GM18867 (cell line): Measurements from ENCODE around the gene RGS12.

ENCODE experiments used
- ATAC-seq: cut with Tn5 transposase; IDR thresholded peaks from one replicate; pipeline ENCODE4 v1.9.1; 2021; ENCODE audit warnings: mild to moderate bottlenecking, moderate library complexity; ENCODE audit not compliant: unreplicated experiment

Gene RGS12

GRCh38 chr4:3307891-3308575 lies 15.2 kb downstream of the RGS12 start:
- ATAC-seq = no peak

DNA sequence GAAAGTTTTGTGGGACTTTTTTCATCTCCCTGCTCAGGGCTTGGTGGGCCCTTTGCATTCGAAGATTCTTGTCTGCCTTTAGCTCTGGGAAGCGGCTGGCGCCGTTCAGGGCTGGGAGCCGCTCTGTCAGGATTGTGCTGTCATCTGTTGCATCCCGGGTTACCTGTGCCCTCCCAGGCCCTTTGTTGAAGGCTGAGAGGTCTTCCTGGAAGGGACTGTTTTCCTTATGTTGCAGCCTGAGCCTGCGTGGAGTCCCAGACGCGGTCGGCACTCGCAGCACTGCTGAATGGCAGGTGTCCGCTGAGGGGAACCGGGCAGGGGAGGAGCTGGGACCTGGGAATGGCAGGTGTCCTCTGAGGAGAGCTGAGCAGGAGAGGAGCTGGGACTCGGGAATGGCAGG lies 15.9 kb downstream of the RGS12 start:
- no peak for ATAC-seq

- no peak for ATAC-seq
Measured at GRCh38 chr4:3310301-3311094, 17.7 kb downstream of the RGS12 start.

DNA sequence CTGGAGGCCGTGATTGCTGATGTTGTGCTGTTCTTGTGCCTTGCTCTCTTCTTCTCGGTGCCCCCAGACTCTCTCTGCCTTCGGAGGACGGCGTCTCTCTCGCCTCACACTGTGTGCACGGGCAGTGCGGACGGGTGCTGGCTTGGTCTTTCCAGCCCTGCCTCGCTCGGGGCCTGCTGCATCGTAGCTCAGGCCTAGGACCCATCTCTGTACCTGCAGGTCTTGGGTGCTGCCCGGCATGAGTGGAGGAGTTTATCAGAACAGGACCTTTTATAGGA lies 18.2 kb downstream of the RGS12 start:
- ATAC-seq = no peak

DNA sequence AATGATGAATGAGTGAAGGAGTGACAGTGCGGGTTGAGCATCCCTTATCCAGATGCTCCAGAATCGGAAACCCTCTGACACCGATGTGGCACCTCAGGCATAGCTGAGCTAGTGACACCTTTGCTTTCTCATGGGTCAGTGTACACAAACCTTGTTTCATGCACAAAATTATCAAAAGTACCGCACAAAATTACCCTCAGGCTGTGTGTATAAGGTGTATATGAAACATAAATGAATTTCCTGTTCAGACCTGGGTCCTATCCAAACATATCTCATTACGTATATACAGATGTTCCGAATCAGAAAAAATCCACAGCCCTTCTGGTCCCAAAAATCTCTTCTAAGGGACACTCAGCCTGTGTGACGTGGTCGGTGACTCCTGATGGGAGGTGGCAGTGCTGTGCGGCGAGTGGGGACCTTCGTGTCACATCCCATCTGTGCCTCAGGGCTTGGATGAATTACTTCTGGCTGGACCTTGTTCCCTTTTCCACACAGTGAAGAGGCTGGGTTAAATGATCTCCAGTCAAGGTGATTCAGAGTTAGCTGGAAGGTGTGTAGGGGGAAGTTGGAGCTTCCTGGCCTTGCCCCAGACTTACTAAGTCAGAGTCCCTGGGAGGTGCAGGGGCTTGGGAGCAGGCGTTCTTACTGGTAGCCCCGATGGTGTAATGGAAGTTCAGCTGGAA lies 18.8 kb downstream of the RGS12 start:
- no peak for ATAC-seq

DNA sequence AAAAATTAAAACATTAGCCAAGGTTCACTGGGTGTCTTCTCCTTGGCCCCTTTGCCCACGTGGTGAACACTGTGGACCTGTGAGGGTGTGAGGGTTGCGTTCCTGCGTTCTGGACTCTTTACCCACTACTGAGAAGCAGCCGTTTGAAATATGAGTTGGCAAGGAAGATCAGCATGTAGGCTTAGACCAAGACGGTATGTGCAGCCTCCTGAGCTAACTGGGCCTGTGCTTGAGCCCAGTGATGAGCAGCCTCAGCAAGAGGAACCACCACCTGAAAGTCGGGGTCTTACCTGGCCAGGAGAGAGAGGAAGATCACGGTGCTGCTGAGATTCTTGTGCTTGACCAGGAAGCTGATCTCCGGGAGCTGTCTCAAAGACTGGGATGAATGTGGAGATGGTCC lies 19.5 kb downstream of the RGS12 start:
- no peak for ATAC-seq

DNA sequence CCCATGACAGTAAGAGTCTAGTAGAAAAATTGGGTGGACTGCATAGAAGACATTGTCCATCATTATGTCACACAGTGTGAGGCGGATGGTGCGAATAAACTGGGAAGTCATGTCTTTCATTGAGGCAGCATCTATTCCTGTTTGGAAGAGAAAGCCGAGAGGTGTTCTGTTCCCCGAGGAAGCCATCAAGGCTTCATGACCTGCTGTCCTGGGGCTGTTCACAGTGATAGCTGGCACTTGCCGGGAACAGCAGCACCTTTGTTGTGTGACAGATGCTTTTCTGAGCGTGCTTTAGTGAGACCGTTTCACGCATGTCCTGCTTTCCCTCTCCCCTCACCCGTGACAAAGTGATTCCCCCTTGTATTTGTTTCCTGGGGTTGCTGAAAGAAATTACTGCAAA lies 20.3 kb downstream of the RGS12 start:
- ATAC-seq = no peak

GRCh38 chr4:3313556-3314228 lies 20.9 kb downstream of the RGS12 start:
- ATAC-seq = no peak

GRCh38 chr4:3314706-3315260 lies 22.0 kb downstream of the RGS12 start:
- ATAC-seq = no peak

DNA sequence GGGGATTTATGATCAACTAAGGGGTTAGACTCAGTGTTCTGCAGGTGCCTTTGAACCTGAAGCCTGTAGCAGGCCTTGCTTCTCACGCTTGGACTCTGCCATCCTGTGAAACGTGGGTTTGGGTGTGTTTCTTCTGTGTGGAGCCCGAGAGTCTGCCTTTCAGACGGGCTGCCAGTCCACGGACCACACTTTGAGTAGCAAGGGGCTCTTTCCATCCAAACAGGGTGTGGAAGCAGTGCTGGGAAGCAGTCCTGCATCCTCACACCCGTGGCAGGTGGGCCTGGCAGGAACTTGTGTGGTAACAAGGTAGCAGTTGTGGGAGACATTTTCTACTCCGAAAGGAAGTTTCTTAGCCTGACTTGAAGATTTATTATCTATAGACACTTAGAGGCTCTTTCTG lies 22.7 kb downstream of the RGS12 start:
- ATAC-seq = no peak

DNA sequence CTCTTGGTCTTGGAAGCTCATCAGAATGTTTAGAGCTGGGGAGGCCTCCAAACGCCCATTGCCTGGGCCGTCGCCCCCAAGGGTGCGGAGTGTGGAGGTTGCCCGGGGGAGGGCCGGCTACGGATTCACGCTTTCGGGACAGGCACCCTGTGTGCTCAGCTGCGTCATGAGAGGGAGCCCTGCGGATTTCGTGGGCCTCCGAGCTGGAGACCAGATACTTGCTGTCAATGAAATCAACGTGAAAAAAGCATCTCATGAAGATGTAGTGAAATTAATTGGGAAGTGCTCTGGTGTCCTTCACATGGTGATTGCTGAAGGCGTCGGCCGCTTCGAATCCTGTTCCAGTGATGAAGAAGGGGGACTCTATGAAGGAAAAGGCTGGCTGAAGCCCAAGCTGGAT lies 23.3 kb downstream of the RGS12 start:
- no peak for ATAC-seq

- no peak for ATAC-seq
Measured at GRCh38 chr4:3317011-3317655, 24.3 kb downstream of the RGS12 start.

- ATAC-seq = no peak
Measured at GRCh38 chr4:3317656-3318211, 24.9 kb downstream of the RGS12 start.

- ATAC-seq = no peak
Measured at GRCh38 chr4:3318561-3319021, 25.8 kb downstream of the RGS12 start.

- no peak for ATAC-seq
Measured at GRCh38 chr4:3320361-3321023, 27.7 kb downstream of the RGS12 start.

GRCh38 chr4:3321295-3321889 lies 28.6 kb downstream of the RGS12 start:
- no peak for ATAC-seq

DNA sequence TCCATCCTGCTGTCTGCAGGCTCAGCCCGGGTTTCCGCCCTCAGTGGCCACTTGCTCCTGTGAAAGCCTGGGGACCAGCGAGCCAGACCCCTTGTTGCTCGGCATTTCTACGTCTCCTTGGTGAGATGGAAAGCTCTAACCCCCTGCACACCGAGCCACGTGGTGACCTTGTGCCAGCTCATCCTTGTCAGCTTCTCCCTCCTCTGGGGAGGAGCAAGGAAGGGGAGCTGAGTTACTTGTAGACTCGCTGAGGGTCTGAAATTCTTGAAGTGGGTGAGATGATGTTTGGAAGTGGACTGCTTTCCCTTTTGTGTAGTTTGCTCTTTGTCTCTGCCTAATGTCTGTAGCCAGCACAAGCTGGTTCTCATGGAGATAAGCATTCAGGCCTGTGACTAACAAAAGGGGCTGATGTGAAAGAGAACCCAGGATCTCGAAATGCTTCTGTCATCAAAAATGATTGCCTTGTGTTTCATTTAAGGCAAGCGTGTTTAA lies 29.3 kb downstream of the RGS12 start:
- no peak for ATAC-seq

- no peak for ATAC-seq
Measured at GRCh38 chr4:3323071-3323481, 30.3 kb downstream of the RGS12 start.

DNA sequence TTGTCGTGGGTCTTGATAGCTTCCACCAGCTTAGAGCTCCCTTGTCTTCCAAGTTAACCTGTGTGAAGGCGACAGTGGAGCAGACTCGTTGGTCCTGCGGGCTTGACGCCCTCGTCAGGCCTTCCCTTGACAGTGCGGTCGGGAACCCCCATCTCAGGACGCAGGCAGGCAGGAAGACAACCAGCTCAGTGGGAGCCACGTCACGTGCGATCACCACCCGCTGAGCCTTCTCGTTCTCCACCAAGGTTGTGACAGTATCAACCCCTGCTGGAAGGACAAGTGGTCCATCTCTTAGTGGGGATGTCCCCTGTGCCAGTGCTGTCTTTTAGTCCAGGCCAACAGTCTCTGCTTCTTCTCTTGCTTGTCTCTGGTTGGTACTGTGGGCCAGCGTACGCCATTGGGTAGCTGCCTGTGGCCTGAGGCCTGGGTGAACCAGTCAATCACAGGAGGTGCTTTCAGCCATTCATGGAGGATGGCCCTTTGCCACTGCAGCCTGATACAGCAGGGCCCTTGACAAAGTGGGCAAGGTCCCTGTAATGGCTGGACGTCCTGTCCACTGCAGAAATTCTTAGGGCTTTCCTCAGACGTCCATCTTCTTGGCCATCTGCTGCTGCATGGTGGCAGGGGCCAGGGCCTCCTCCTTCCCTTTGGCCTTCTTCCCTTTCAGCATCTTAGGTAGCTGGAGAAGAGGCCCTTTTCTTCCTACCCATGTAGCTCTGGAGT lies 31.4 kb downstream of the RGS12 start:
- no peak for ATAC-seq
